HepG2 (cell line): Measurements from ENCODE around the gene SERPINB7. TPM values are rescaled to one million over a fixed set of nuclear protein-coding genes. Genes with fewer than 3 reads are reported as not detected.

ENCODE experiments used
- ATAC-seq: fragments of 200-7000 bp; cut with Tn5 transposase; 3 replicates; pipeline ENCODE4 v1.9.1; 2020; ENCODE audit warnings: mild to moderate bottlenecking, moderate library complexity
- BruUV-seq: library from RNA; stranded (reverse); fragments of 400-500 nt; replicated peaks from 2 replicates; lab custom pipeline; 2021; lab: Mats Ljungman, UMichigan
- CTCF ChIA-PET: fragments of 300-600 bp; formaldehyde crosslinking; extraction: SDS; loops from one replicate; lab custom pipeline; 2021; ENCODE audit warnings: low total read pairs, inconsistent platforms, low intra/inter-chr PET ratio; lab: Yijun Ruan, JAX
- POLR2A ChIA-PET: fragments of 350-600 bp; sonication (Branson Sonifier 250); formaldehyde crosslinking; loops from one replicate; lab custom pipeline; 2020; ENCODE audit warnings: antibody characterized with exemption, inconsistent platforms; lab: Yijun Ruan, JAX
- DNase-seq: peaks from one replicate; pipeline ENCODE4 v3.0.0-alpha.2; 2015; ENCODE audit warnings: low spot score
- FAIRE-seq: peaks from 3 replicates; lab custom pipeline; 2011; peaks lifted over from hg19 to GRCh38; lab: Jason Lieb, UNC
- H2AFZ ChIP-seq: one replicate; pipeline ENCODE4 v1.6.1; 2011; ENCODE audit warnings: low read length, inconsistent platforms
- H3K27ac ChIP-seq: fragments of 300-600 bp; 3 replicates; pipeline ENCODE4 v1.8.0; 2011; ENCODE audit warnings: mixed run types, mild to moderate bottlenecking, mixed read lengths, low read length, inconsistent platforms; ENCODE audit not compliant: insufficient read depth; ENCODE audit errors: extremely low read length
- H3K27me3 ChIP-seq, 2 experiments: fragments of 200-600 bp in 1 of 2; 2 replicates in 1 of 2; 3 replicates in 1 of 2; pipeline versions ENCODE4 v1.6.0 to v1.8.0; 2011; ENCODE audit warnings: low read length in 2 of 2, mild to moderate bottlenecking in 2 of 2, moderate library complexity in 2 of 2, inconsistent platforms in 1 of 2; ENCODE audit not compliant: insufficient read depth in 2 of 2, control insufficient read depth in 1 of 2
- H3K36me3 ChIP-seq, 2 experiments: fragments of 200-600 bp in 1 of 2; replicated peaks in 1 of 2; 2 replicates in 1 of 2; 3 replicates in 1 of 2; pipeline versions ENCODE4 v1.5.1 to v1.8.0; 2011; ENCODE audit warnings: low read length in 2 of 2, inconsistent platforms in 1 of 2; ENCODE audit not compliant: insufficient read depth in 2 of 2, control insufficient read depth in 1 of 2
- H3K4me1 ChIP-seq: 2 replicates; pipeline ENCODE4 v1.5.1; 2012; ENCODE audit warnings: low read length, inconsistent platforms; ENCODE audit not compliant: insufficient read depth
- H3K4me2 ChIP-seq: 2 replicates; pipeline ENCODE4 v1.6.0; 2011; ENCODE audit warnings: low read depth, low read length, inconsistent platforms
- H3K4me3 ChIP-seq, 3 experiments: fragments of 200-600 bp in 1 of 3; sonication (generic), shearing (Covaris generic) in 1 of 3; replicated peaks in 1 of 3; 2 replicates each; pipeline ENCODE4 v1.5.1; 2011 to 2016; ENCODE audit warnings: low read length in 3 of 3, inconsistent platforms in 2 of 3, low read depth in 2 of 3, mild to moderate bottlenecking in 2 of 3, control low read depth in 1 of 3, mixed read lengths in 1 of 3; ENCODE audit not compliant: insufficient read depth in 1 of 3
- H3K79me2 ChIP-seq: one replicate; pipeline ENCODE4 v1.6.1; 2011; ENCODE audit warnings: low read length, inconsistent platforms; ENCODE audit not compliant: insufficient read depth
- H3K9ac ChIP-seq: 2 replicates; pipeline ENCODE4 v1.6.0; 2011; ENCODE audit warnings: mild to moderate bottlenecking, low read depth, low read length, inconsistent platforms; ENCODE audit not compliant: insufficient read depth
- H3K9me3 ChIP-seq: 2 replicates; pipeline ENCODE4 v1.5.1; 2012; ENCODE audit warnings: mild to moderate bottlenecking, low read length
- H4K20me1 ChIP-seq: 2 replicates; pipeline ENCODE4 v1.6.0; 2011; ENCODE audit warnings: inconsistent platforms, mild to moderate bottlenecking, low read length, moderate library complexity; ENCODE audit not compliant: insufficient read depth
- ATF5 ChIP-seq: sonication (generic); formaldehyde crosslinking; IDR thresholded peaks from 2 replicates; pipeline ENCODE4 v1.4.0; 2020; ENCODE audit warnings: mild to moderate bottlenecking, low read depth, missing genetic modification reagents
- DZIP1 ChIP-seq: sonication (generic); formaldehyde crosslinking; IDR thresholded peaks from 2 replicates; pipeline ENCODE4 v1.5.0; 2020; ENCODE audit warnings: mild to moderate bottlenecking, missing genetic modification reagents
- GTF2F1 ChIP-seq: fragments of 150-350 bp; IDR thresholded peaks from 2 replicates; pipeline ENCODE4 v1.6.1; 2014; ENCODE audit warnings: low read length
- HES4 ChIP-seq: sonication (generic); formaldehyde crosslinking; IDR thresholded peaks from 2 replicates; pipeline ENCODE4 v1.9.0; 2021; ENCODE audit warnings: mild to moderate bottlenecking, missing genetic modification reagents, borderline replicate concordance
- HMGXB3 ChIP-seq: sonication (generic); formaldehyde crosslinking; IDR thresholded peaks from 2 replicates; pipeline ENCODE4 v1.4.0; 2020; ENCODE audit warnings: missing genetic modification reagents, borderline replicate concordance
- MLLT10 ChIP-seq: sonication (generic); formaldehyde crosslinking; IDR thresholded peaks from 2 replicates; pipeline ENCODE4 v1.4.0; 2020; ENCODE audit warnings: missing genetic modification reagents
- NFAT5 ChIP-seq: sonication (generic); formaldehyde crosslinking; IDR thresholded peaks from 2 replicates; pipeline ENCODE4 v1.4.0; 2020; ENCODE audit warnings: missing genetic modification reagents
- NR3C1 ChIP-seq: sonication (generic); formaldehyde crosslinking; IDR thresholded peaks from 2 replicates; pipeline ENCODE4 v1.4.0; 2020; ENCODE audit warnings: missing genetic modification reagents
- PHF5A ChIP-seq: IDR thresholded peaks from one replicate; pipeline ENCODE4 v1.6.1; 2018; ENCODE audit warnings: low read depth, missing genetic modification reagents; ENCODE audit not compliant: unreplicated experiment
- SOX6 ChIP-seq, 2 experiments: fragments of 450-650 bp in 1 of 2; sonication (generic) in 1 of 2; formaldehyde crosslinking in 1 of 2; IDR thresholded peaks; 2 replicates each; pipeline versions ENCODE4 v1.4.0 to v1.6.1; 2017 to 2020; ENCODE audit warnings: antibody characterized with exemption in 1 of 2, mild to moderate bottlenecking in 1 of 2, missing genetic modification reagents in 1 of 2
- U2AF1 ChIP-seq: fragments of 200-400 bp; formaldehyde crosslinking; optimal IDR thresholded peaks from 2 replicates; pipeline ENCODE3; 2017; ENCODE audit warnings: mild to moderate bottlenecking, low read depth, low read length
- ZNF256 ChIP-seq: sonication (generic); formaldehyde crosslinking; conservative IDR thresholded peaks from 2 replicates; pipeline ENCODE4 v1.4.0; 2020; ENCODE audit warnings: missing genetic modification reagents
- WGBS: methylation state at CpG from one replicate; pipeline ENCODE4 v1.1.6; 2017; ENCODE audit warnings: low lambda C conversion rate; 5-methylcytosine and 5-hydroxymethylcytosine counted together
- in situ Hi-C: cut with HindIII; loops from 2 replicates; pipeline ENCODE4 v1.10.0; 2017; ENCODE audit warnings: low pct_unique_long_range_greater_than_20kb; ENCODE audit not compliant: extremely low pct_ligation_motif_present
- intact Hi-C: fragments of 100-400 bp; cut with micrococcal nuclease; formaldehyde crosslinking; loops from one replicate; pipeline ENCODE4 v1.10.0; 2022; ENCODE audit not compliant: unreplicated experiment
- polyA plus RNA-seq, 8 experiments: library from polyadenylated mRNA; depleted of rRNA in 3 of 8; stranded (reverse) in 7 of 8; unstranded in 1 of 8; fragments of >200 nt; fragmentation: Illumina TruSeq in 4 of 8; extraction: Trizol in 4 of 8; gene quantifications; 2 replicates each; pipeline versions ENCODE4 v1.2.1 to v1.2.3, GENCODE V29; 2011 to 2016; ENCODE audit warnings: low read depth in 4 of 8, missing spikeins in 1 of 8, mixed read lengths in 1 of 8; ENCODE audit not compliant: insufficient read depth in 1 of 8
- total RNA-seq, 5 experiments: library from RNA; depleted of rRNA; stranded (reverse); fragments of >200 nt; fragmentation: Illumina TruSeq; extraction: Trizol; gene quantifications; 2 replicates each; pipeline ENCODE4 v1.2.3, GENCODE V29; 2016; ENCODE audit warnings: low read depth in 1 of 5

Gene SERPINB7
- total and polyA plus RNA-seq, 2 of the 13 experiments (the other 11 are each of a cell fraction or from before 2014, with no cell fraction given): not detected

- Histone ChIP-seq H4K20me1 (no peaks in the 10 kb centered on the region), H3K4me2 (no peak overlapping the region), H3K79me2 (no peaks in the 10 kb centered on the region), H3K36me3 (no peaks in the 10 kb centered on the region), H3K27me3 (no peaks in the 10 kb centered on the region), H3K4me1 (no peaks in the 10 kb centered on the region), H3K4me3 (no peak overlapping the region), H3K9me3 (no peaks in the 10 kb centered on the region), H3K27ac (no peak overlapping the region), H3K9ac (no peak overlapping the region), H2AFZ (no peak overlapping the region)
- DNase-seq (no peak), FAIRE-seq (no peak), ATAC-seq (no peak)
- in situ Hi-C loops: no loop called here
- POLR2A ChIA-PET: no interaction called here
- no TSS peak for BruUV-seq
- WGBS: 0% methylated on average over 1 of the region's 1 CpG
- intact Hi-C loops: no loop called here
- CTCF ChIA-PET: no interaction called here
- TF ChIP-seq NR3C1 (no peak), SOX6 (IDR thresholded peaks at IDR 0.05) (no peak), SOX6 (CRISPR knock-in tag; IDR thresholded peaks at IDR 0.05) (no peak), ZNF256 (no peak), GTF2F1 (no peak), U2AF1 (no peak), PHF5A (CRISPR knock-in tag) (no peak), ATF5 (no peak), MLLT10 (CRISPR knock-in tag) (no peak), HMGXB3 (CRISPR knock-in tag) (no peak), HES4 (CRISPR knock-in tag) (no peak), DZIP1 (CRISPR knock-in tag) (no peak), NFAT5 (CRISPR knock-in tag) (no peak)
Measured at GRCh38 chr18:63774511-63774910, 707 bp upstream of the SERPINB7 start.
